NCI-H748 treated with DMSO at 0.1 percent for 48 hours (cell line): ENCODE measurements around the gene HOXA3.

Experiments
- DNase-seq: peaks from one replicate; lab custom pipeline; 2025; lab: John Stamatoyannopoulos, UW

The HOXA3 gene

GRCh38 chr7:27154901-27155815 is 2.8 kb upstream of the HOXA3 start:
- DNase-seq, result no peak

DNA sequence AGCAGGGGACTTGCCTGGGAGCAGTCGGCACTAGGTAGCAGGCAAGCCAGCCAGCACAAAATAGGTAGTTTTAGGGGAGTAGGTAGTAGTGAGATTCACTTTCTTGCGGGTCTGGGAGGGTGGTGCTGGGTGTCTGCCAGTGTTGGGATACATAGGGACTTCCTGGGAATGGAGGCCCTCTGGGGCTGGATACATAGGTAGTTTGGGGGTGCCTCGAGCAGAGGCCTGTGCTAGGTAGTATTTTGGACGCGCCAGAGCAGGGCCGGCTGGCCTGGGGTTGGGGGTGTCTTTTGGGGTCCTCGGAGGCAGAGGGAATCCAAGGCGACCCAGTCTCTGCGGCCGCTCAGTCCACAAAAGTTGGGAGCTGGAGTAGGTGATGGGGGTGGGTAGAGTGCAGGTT is 2.0 kb upstream of the HOXA3 start:
- no peak for DNase-seq

GRCh38 chr7:27153526-27153925 is 1.1 kb upstream of the HOXA3 start:
- DNase-seq, result no peak

DNA sequence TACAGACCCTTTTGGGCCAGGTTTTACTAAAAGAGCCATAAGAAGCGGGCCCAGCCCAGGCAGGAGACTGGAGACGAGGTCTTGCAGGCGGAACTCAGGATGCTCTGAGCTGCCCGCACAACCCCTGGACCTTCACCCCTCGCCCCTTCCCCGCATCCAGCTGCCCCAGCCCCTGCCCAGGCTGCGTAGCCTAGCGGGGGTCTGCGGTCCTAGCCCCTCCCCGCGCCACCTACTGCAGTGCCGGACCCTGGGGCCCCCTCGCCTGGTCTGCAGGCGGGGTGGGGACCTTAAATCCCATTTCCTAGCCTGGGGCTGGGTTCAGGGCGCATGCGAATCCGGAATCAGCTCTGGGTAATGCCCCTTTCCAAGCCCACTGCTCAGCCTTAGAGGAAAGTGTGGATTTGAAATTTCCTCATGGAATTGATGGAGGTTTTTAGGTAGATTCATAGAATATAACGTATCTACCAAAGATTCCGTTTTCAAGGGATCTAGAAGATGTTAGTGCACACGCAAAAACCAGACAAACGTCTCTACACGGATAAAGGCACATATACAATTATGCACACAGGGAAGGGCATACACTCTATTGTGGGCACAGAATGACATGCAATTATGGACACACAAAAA is 546 bp upstream of the HOXA3 start:
- DNase-seq, result no peak

GRCh38 chr7:27151341-27151930 is 947 bp downstream of the HOXA3 start:
- no peak for DNase-seq

DNA sequence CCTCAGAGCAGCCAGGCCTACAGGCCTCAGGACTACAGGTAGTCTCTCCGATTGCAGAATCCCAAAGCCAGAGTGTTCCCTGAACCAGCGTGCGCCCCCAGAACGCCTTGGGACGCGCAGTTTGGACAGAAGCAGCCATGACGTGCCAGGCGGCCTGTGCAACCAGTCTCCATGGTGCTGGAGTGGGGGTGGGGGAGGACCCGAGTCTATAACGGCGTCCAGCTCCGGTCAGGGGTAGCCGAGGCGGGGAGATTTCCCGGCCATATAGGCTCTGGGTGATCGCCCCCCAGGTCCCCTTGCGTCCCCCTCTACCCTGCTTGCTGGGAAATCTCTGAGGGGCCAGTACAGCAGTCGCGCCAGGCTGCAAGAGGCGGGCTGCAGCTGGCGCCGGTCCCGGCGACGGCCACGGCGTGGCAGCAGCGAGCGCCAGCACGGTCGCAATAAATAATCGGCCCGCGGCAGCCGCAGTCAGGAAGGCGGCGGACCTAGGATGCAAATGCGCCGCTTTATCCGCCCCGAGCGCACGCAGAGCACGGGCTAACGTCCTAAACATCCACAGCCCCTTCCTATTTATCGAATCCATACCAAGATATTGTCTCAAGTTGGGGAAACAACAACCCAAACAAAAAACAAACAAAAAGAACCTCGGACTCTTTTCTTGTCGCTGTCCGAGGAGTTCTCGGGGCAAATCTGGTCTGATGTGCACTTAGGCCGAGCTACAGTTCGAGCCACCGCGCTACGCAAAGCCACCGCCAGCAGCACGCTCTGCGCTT is 1.6 kb downstream of the HOXA3 start:
- peak; percentile 60 for DNase-seq

DNA sequence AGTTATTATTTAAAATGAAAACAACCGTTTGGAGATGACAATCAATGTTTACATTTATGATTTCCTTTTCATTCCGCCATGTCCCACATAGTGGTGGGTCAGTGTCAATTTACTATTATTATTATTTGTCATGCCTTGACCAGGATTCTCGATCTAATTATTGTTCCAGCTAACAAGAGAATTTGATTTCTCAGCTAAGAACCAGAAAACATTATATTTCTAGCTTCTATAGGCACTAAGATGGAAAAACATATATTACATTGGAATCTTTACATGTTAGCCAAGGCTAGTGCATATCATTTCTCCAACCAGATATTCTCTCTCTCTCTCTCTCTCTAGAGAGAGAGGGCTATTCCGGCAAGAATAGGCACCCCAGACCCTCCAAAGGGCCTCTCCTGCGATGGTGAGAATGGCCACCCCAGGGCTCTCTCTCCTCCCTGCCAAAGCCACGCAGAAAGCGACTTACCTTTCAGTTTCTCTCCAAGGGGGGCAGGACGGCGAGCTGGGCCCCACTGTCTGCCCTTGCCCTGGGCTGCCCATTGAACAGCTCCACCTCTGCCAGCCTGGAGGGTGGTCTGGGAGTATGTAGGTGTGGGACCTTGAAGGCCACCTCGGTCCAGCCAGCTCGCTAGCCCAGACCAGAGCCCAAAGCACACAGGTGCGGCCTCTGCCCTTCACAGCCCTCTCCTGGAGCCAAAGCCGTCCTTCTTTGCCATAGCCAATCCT is 2.4 kb downstream of the HOXA3 start:
- DNase-seq, result no peak

- no peak for DNase-seq
Measured at GRCh38 chr7:27148756-27149641, 3.4 kb downstream of the HOXA3 start.

DNA sequence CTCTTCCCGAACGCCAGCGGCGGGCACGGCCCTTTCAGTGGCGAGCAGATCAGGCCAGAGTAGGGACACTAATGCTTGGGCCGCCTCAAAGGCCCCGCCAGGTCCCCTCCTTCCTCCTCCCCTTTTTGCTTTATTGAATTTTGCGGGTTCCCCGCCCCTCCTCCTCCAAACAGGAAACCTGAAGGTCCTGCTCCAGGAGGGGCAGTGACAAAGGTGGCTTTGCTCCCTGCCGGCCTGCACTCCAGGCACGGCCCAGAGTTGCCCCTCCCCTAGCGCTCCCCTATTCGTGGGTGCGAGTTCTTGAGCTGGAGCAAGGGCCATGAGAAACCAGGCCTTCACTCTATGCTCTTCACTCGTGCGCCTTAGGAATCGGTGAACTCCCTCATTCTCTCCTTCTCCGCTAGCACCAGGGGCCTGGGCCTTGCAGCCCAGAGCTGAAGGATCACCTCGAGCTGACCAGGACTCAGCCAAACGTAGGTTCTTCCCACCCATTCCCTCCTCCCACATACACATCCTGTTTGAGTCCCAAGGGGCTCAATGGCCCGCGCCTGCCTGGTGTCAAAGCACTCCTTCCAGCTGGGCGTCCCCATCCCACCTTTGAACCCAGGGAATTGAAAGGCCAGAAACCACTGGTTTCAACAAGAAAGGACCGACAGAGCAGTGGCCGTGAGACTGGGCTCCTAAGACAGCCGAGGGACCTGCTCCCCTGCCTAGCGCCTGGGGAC is 4.2 kb downstream of the HOXA3 start:
- DNase-seq, result no peak

GRCh38 chr7:27147199-27148030 is 5.0 kb downstream of the HOXA3 start, which contains the start of gene HOXA6:
Gene HOXA6 (minus strand): TSS chr7:27147774. CDS start chr7:27147749, 25 bp downstream.
- DNase-seq, result peak; percentile 61

DNA sequence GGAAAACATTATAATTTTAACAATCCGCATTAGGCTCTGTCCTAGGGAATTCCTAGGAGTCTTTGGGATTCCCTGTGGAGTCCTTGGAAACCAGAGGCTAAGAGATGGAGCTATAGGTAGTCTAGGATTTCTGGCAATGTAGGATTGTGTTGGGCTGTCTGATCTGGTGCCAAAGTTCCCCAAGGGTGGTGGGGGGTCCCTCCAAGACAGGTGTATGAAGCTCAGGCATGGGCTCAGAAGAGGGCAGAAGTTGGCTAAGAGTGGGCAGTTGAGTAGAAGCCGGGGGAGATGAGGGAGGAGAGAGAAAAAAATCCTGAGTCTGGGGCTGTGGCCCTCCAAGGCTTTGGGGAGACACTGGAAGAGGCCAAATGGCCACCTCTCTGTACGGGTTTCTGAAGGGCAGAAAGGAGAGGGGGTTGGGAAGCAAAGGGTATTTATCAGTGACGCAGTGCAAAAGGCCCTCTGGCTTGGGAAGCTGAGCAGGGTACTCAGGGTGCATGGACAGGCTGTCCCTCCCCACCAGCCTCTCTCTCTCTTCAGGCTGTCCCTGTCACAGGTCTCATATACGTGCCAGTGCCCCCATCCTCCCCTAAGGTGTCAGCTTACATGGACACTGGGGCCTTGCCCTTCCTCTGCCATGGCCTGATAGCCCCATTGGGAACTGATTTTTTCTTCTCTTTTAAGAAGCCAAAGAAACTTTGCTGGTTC is 5.7 kb downstream of the HOXA3 start:
- DNase-seq, result no peak

DNA sequence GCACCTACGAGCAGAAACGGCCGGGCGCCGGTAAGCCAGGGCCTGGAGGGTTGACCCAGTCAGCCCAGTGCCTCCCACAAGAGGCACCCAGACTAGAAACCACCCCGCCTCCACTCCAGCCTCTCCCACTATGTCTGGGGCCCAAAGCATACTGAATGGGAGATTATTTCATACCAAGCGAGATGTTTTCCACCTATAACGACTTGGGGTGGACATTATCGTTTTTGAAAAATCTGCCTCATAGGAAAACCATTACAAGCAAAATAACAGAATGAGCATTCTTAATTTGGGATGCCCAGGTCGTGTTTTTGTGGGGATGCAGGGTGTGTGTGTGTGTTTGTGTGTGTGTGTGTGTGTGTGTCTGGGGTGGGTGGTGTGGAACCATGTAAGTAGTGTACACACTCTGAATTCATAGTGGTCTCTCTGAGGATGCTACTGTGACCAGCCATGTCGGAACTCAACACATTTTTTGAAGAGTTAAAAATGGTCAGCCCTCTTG is 6.4 kb downstream of the HOXA3 start:
- DNase-seq, result no peak

DNA sequence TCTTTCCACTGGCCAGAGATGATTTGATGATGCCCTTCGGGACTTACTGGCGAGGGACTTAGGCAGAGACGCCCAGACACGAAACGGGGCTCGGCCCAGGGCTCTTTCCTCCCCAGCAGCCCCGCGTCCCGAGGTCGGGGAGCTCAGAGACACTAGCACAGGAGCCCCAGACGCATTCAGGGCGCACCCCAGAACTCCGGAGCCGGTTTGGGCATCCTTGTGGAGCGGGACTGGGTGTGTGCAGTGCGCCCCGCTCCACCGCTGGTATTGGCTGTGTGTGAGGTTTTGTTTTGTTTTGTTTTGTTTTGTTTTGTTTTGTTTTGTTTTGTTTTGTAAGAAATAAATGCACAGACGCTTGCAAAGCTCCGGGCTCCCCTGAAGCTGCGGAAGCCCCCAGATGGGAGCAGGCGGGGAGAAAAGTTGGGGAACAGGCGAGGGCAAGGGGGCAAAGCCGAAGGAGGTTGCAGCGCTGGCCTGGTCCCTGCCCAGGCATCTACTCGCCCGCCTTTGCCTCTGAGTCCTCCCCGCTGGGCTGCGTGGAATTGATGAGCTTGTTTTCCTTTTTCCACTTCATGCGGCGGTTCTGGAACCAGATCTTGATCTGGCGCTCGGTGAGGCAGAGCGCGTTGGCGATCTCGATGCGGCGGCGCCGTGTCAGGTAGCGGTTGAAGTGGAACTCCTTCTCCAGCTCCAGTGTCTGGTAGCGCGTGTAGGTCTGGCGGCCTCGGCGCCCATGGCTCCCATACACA is 7.0 kb downstream of the HOXA3 start:
- DNase-seq, result no peak

DNA sequence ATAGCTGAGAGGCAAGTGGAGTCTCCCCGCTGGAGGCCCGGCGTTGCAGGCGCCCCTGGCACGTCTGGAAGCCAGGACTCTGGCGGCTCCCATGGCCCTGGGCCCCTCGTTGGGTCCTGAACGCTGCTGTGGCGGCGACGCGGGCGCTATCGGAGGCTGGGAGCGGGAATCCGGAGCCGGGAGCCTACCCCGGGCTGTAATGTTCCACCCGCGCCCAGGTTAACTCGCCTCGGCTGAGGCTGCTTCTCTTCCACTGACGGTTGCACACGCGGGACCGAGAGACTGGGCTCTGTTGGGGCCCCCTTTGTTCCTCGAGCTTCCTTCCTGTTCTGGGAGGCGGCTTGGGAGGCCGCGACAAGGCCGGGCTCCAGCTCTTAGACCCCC is 7.6 kb downstream of the HOXA3 start:
- no peak for DNase-seq

GRCh38 chr7:27143950-27144780 is 8.2 kb downstream of the HOXA3 start:
- DNase-seq, result no peak
